LNCaP clone FGC (cell line): Measurements from ENCODE around the gene ZBTB4.
A peak's percentile ranks its signal among the peaks of the same experiment; 100 is the strongest.

ENCODE experiments used
- DNase-seq: peaks from one replicate; pipeline ENCODE4 v3.0.0-alpha.2; 2011; ENCODE audit warnings: low read depth
- H3K4me3 ChIP-seq: 2 replicates; pipeline ENCODE4 v1.5.1; 2011; ENCODE audit warnings: mild to moderate bottlenecking, low read depth, low read length, control low read depth
- TF ChIP-seq, protein P1 (sequence below): IDR thresholded peaks from 2 replicates; pipeline ENCODE4 v1.5.1; 2012; ENCODE audit warnings: mild to moderate bottlenecking; ENCODE audit not compliant: control insufficient read depth, insufficient read depth; ENCODE audit errors: extremely low read depth

Gene ZBTB4

GRCh38 chr17:7495906-7496434 lies 16.5 kb upstream of the ZBTB4 start:
- TF ChIP-seq, protein P1, sequence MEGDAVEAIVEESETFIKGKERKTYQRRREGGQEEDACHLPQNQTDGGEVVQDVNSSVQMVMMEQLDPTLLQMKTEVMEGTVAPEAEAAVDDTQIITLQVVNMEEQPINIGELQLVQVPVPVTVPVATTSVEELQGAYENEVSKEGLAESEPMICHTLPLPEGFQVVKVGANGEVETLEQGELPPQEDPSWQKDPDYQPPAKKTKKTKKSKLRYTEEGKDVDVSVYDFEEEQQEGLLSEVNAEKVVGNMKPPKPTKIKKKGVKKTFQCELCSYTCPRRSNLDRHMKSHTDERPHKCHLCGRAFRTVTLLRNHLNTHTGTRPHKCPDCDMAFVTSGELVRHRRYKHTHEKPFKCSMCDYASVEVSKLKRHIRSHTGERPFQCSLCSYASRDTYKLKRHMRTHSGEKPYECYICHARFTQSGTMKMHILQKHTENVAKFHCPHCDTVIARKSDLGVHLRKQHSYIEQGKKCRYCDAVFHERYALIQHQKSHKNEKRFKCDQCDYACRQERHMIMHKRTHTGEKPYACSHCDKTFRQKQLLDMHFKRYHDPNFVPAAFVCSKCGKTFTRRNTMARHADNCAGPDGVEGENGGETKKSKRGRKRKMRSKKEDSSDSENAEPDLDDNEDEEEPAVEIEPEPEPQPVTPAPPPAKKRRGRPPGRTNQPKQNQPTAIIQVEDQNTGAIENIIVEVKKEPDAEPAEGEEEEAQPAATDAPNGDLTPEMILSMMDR: no peak
- DNase-seq: no peak
- H3K4me3 ChIP-seq: no peak overlapping the region

DNA sequence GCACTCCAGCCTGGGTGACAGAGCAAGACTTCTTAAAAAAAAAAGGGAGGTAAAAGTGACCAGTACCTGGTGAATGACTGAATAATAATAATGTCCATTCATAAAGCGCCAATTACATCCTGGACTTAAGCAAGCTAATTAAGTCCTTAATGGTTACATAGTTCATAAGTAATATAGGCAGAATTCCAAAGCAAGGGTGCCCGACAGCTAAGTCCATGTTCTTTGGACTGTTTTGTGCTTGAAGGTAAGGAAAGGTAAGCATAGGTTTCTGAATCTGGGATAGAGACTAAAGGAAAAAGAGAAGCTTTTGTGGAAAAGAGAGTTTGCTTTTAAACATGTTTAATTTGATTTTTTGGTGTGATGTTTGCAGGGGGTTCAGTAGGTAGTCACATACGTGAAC lies 14.5 kb upstream of the ZBTB4 start:
- TF ChIP-seq, protein P1: no peak
- no peak overlapping the region for H3K4me3 ChIP-seq
- no peak for DNase-seq

DNA sequence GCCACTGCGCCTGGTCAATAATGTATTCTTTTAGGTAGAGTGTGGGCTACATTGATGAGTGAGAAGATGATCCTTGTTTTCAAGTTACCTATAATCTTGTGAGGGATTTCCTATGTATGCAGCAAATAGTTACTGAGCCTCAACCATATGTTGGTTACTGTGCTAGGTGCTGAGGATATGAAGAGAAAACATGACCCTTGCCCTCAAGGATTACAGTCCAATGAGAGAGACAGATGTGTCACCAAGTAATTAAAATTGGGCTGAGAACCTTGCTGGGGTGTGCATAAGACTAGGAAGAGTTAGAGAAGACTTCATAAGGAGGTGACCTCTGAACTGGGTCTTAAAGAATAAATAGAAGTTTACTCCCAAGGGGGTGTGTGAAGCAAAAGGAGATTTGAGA lies 12.2 kb upstream of the ZBTB4 start:
- H3K4me3 ChIP-seq: no peak overlapping the region
- DNase-seq: no peak
- TF ChIP-seq, protein P1: no peak

DNA sequence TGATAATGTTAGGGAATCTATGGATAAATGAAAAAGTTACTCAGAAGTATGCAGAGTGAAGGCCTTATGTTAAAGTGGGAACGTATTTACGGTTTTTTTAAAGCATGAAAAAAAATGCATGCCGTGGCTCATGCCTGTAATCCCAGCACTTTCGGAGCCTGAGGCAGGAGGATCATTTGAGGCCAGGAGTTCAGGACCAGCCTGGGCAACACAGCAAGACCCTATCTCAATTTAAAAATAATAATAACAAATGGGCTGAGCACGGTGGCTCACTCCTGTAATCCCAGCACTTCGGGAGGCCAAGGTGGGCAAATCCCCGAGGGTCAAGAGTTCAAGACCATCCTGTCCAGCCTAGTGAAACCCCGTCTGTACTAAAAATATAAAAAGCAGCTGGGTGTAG lies 10.7 kb upstream of the ZBTB4 start:
- TF ChIP-seq, protein P1: no peak
- H3K4me3 ChIP-seq: no peak overlapping the region
- DNase-seq: no peak

GRCh38 chr17:7486181-7486580 lies 6.8 kb upstream of the ZBTB4 start:
- DNase-seq: no peak
- peak overlapping the region; percentile 54 for H3K4me3 ChIP-seq

GRCh38 chr17:7484919-7485377 lies 5.5 kb upstream of the ZBTB4 start:
- no peak for DNase-seq
- TF ChIP-seq, protein P1: no peak
- H3K4me3 ChIP-seq: peak overlapping the region; percentile 54

More at GRCh38 chr17:7486181-7486580, 6.8 kb upstream of the ZBTB4 start:
- TF ChIP-seq, protein P1: no peak
